ENCODE results near the gene ARPC1A. TPM values are rescaled to one million over a fixed set of nuclear protein-coding genes. Genes with fewer than 3 reads are reported as not detected.
"Not testable (repeated sequence)": the region's sequence is repeated elsewhere in the genome, so short reads cannot be mapped to it uniquely, and the experiment has no call there.

ARPC1A gene
- total RNA-seq (2014; rRNA removed): 321 and 332 TPM in 2 replicates
- 286 TPM for polyA plus RNA-seq (2012)

- DNase-seq (ENCODE audit: low read depth): peak; percentile 95
Measured at GRCh38 chr7:99325592-99326407, at the start of gene ARPC1A. TSS of gene ARPC1A (plus strand) at chr7:99325898. CDS start at chr7:99333354, 7,456 bp downstream.

- no peak for DNase-seq (ENCODE audit: low read depth)
Measured at GRCh38 chr7:99278180-99278579, 47.5 kb upstream of the ARPC1A start.

GRCh38 chr7:99284165-99284564, 41.5 kb upstream of the ARPC1A start:
- DNase-seq (ENCODE audit: low read depth): not testable (repeated sequence)

- no peak for DNase-seq (ENCODE audit: low read depth)
Measured at GRCh38 chr7:99287779-99288534, 37.7 kb upstream of the ARPC1A start.

- DNase-seq (ENCODE audit: low read depth): no peak
Measured at GRCh38 chr7:99289185-99289584, 36.5 kb upstream of the ARPC1A start.

- not testable (repeated sequence) for DNase-seq (ENCODE audit: low read depth)
Measured at GRCh38 chr7:99290148-99290547, 35.5 kb upstream of the ARPC1A start.

GRCh38 chr7:99290980-99291607, 34.6 kb upstream of the ARPC1A start:
- DNase-seq (ENCODE audit: low read depth): no peak

- DNase-seq (ENCODE audit: low read depth): no peak
Measured at GRCh38 chr7:99292127-99292526, 33.6 kb upstream of the ARPC1A start.

- DNase-seq (ENCODE audit: low read depth): no peak
Measured at GRCh38 chr7:99293167-99293566, 32.5 kb upstream of the ARPC1A start.

GRCh38 chr7:99293650-99294049, 32.0 kb upstream of the ARPC1A start:
- DNase-seq (ENCODE audit: low read depth): no peak

GRCh38 chr7:99296471-99296870, 29.2 kb upstream of the ARPC1A start:
- no peak for DNase-seq (ENCODE audit: low read depth)

- no peak for DNase-seq (ENCODE audit: low read depth)
Measured at GRCh38 chr7:99301496-99301895, 24.2 kb upstream of the ARPC1A start.

- no peak for DNase-seq (ENCODE audit: low read depth)
Measured at GRCh38 chr7:99305473-99306260, 20.0 kb upstream of the ARPC1A start.

- DNase-seq (ENCODE audit: low read depth): peak; percentile 28
Measured at GRCh38 chr7:99308461-99309074, 17.1 kb upstream of the ARPC1A start.

GRCh38 chr7:99309111-99309510, 16.6 kb upstream of the ARPC1A start:
- DNase-seq (ENCODE audit: low read depth): no peak

- no peak for DNase-seq (ENCODE audit: low read depth)
Measured at GRCh38 chr7:99310004-99310403, 15.7 kb upstream of the ARPC1A start.

GRCh38 chr7:99311702-99312101, 14.0 kb upstream of the ARPC1A start:
- DNase-seq (ENCODE audit: low read depth): no peak

GRCh38 chr7:99312316-99313203, 13.1 kb upstream of the ARPC1A start:
- peak; percentile 62 for DNase-seq (ENCODE audit: low read depth)

- no peak for DNase-seq (ENCODE audit: low read depth)
Measured at GRCh38 chr7:99313204-99313573, 12.5 kb upstream of the ARPC1A start.

- DNase-seq (ENCODE audit: low read depth): no peak
Measured at GRCh38 chr7:99314504-99314903, 11.2 kb upstream of the ARPC1A start.

Data from LHCN-M2 (cell line).